Measurements from ENCODE around the gene TMEM35A. TPM values are rescaled to one million over a fixed set of nuclear protein-coding genes. Genes with fewer than 3 reads are reported as not detected.

Gene TMEM35A
- polyA plus RNA-seq, 1 donor from 2014 or later, result 252 TPM

DNA sequence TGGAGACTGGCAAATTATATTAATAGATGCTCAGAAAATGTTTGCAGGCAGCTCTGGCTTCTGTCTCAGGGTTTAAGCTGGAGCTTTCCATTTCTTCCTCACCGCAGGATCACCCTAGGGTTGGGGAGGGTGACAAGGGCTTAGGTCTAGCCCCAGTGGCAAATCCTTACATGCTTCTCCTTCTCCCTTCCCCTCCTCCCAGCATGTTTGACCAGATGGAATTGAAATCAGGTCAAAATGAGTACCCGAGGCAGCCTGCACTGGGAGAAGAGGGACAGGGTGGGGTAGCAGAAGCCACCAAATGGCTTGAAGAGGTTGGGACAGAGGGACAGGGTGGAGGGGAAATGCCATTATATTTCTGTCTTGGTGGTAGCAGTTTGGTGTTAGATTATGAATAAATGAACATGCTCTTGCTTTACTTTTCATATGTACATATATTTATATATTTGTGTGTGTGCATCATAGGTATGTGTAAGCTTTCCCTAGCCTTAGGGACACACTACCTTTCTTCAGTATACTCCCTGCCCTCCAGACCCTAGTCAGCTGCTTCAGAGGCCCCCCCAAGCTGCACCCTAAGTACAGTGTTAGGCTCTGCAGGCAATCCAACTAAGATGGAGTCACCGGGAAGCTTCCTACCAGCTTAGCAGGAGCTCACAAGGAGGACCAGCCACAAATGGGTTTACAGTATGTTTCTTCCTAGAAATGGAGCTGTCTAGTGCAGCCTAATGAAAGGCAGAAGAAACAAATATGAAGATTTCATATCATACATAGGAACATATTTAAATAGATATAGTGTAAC, 1.8 kb downstream of the TMEM35A start:
- Histone ChIP-seq H3K36me3 (ENCODE audit: insufficient read depth, low read length) (no peaks in the 10 kb centered on the region), H3K9ac (ENCODE audit: low read length) (peak overlapping the region; percentile 81), H3K27ac (ENCODE audit: low read length) (peak overlapping the region; percentile 74), H3K79me2 (replicated peaks; ENCODE audit: insufficient read depth, low read length) (peaks cover 50% of the 10 kb centered on the region), H3K9me3 (ENCODE audit: low read length) (no peaks in the 10 kb centered on the region), H4K20me1 (ENCODE audit: insufficient read depth) (no peaks in the 10 kb centered on the region), H2AFZ (ENCODE audit: low read depth, low read length) (no peak overlapping the region), H3F3A (ENCODE audit: insufficient read depth, low read length, poor library complexity, severe bottlenecking) (no peaks in the 10 kb centered on the region), H3K4me3 (ENCODE audit: low read length) (peak overlapping the region; percentile 82), H3K9me2 (ENCODE audit: insufficient read depth, low read length) (no peaks in the 10 kb centered on the region), H3K4me2 (ENCODE audit: low read length) (peak overlapping the region; percentile 55), H3K27me3 (ENCODE audit: insufficient read depth, low read depth, low read length) (no peaks in the 10 kb centered on the region)
- TF ChIP-seq, protein P1, sequence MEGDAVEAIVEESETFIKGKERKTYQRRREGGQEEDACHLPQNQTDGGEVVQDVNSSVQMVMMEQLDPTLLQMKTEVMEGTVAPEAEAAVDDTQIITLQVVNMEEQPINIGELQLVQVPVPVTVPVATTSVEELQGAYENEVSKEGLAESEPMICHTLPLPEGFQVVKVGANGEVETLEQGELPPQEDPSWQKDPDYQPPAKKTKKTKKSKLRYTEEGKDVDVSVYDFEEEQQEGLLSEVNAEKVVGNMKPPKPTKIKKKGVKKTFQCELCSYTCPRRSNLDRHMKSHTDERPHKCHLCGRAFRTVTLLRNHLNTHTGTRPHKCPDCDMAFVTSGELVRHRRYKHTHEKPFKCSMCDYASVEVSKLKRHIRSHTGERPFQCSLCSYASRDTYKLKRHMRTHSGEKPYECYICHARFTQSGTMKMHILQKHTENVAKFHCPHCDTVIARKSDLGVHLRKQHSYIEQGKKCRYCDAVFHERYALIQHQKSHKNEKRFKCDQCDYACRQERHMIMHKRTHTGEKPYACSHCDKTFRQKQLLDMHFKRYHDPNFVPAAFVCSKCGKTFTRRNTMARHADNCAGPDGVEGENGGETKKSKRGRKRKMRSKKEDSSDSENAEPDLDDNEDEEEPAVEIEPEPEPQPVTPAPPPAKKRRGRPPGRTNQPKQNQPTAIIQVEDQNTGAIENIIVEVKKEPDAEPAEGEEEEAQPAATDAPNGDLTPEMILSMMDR (IDR thresholded peaks at IDR 0.05; ENCODE audit: poor library complexity, severe bottlenecking), result no peak
- TF ChIP-seq REST (IDR thresholded peaks at IDR 0.05; ENCODE audit: borderline replicate concordance) (no peak), POLR2AphosphoS5 (IDR thresholded peaks at IDR 0.05) (no peak), SMC3 (conservative IDR thresholded peaks at IDR 0.05; ENCODE audit: poor library complexity) (no peak), MXI1 (conservative IDR thresholded peaks at IDR 0.05; ENCODE audit: poor library complexity, severe bottlenecking) (no peak), EZH2 (IDR thresholded peaks at IDR 0.05; ENCODE audit: borderline replicate concordance, insufficient read depth, low read length, poor library complexity, severe bottlenecking) (no peak), TAF1 (IDR thresholded peaks at IDR 0.05; ENCODE audit: low read depth) (no peak), EP300 (conservative IDR thresholded peaks at IDR 0.05; ENCODE audit: poor library complexity, severe bottlenecking) (no peak), RAD21 (conservative IDR thresholded peaks at IDR 0.05) (no peak)

DNA sequence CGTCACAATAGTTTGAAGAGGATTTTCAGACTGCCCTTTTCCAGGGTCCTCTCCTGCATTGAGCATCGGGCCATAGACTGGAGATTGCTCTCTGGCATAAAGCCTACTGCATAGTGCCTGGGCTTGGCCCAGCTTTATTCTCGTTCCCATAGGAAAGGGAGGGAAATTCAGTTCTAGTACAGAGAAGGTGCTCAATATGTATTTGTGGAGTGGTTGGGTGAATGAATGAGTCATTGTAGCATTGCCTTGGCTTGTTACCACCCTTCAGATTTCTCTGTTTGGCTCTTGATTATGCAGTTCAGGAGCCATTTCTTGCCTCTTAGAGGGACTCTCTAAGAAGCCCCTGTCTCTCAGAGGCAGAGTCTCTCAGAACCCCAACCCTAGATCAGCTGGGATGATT, 2.6 kb downstream of the TMEM35A start:
- peaks cover 50% of the 10 kb centered on the region for H3K79me2 ChIP-seq (replicated peaks; ENCODE audit: insufficient read depth, low read length)
- H3K4me3 ChIP-seq (ENCODE audit: low read length), result peak overlapping the region; percentile 82
- no peaks in the 10 kb centered on the region for H3K27me3 ChIP-seq (ENCODE audit: insufficient read depth, low read depth, low read length)
- H3K4me2 ChIP-seq (ENCODE audit: low read length), result peak overlapping the region; percentile 55
- peak overlapping the region; percentile 74 for H3K27ac ChIP-seq (ENCODE audit: low read length)
- TF ChIP-seq SMC3 (conservative IDR thresholded peaks at IDR 0.05; ENCODE audit: poor library complexity), result no peak
- no peak for TF ChIP-seq REST (IDR thresholded peaks at IDR 0.05; ENCODE audit: borderline replicate concordance)
- no peak for TF ChIP-seq TAF1 (IDR thresholded peaks at IDR 0.05; ENCODE audit: low read depth)
- TF ChIP-seq EZH2 (IDR thresholded peaks at IDR 0.05; ENCODE audit: borderline replicate concordance, insufficient read depth, low read length, poor library complexity, severe bottlenecking), result no peak
- no peak for TF ChIP-seq RAD21 (conservative IDR thresholded peaks at IDR 0.05)
- TF ChIP-seq MXI1 (conservative IDR thresholded peaks at IDR 0.05; ENCODE audit: poor library complexity, severe bottlenecking), result no peak
- no peak for TF ChIP-seq EP300 (conservative IDR thresholded peaks at IDR 0.05; ENCODE audit: poor library complexity, severe bottlenecking)
- TF ChIP-seq, protein P1 (IDR thresholded peaks at IDR 0.05; ENCODE audit: poor library complexity, severe bottlenecking), result no peak
- TF ChIP-seq POLR2AphosphoS5 (IDR thresholded peaks at IDR 0.05), result no peak
- H3K9ac ChIP-seq (ENCODE audit: low read length), result peak overlapping the region; percentile 81
- H3K9me2 ChIP-seq (ENCODE audit: insufficient read depth, low read length), result no peaks in the 10 kb centered on the region
- no peaks in the 10 kb centered on the region for H3K9me3 ChIP-seq (ENCODE audit: low read length)
- H4K20me1 ChIP-seq (ENCODE audit: insufficient read depth), result no peaks in the 10 kb centered on the region
- H3F3A ChIP-seq (ENCODE audit: insufficient read depth, low read length, poor library complexity, severe bottlenecking), result no peaks in the 10 kb centered on the region
- no peaks in the 10 kb centered on the region for H3K36me3 ChIP-seq (ENCODE audit: insufficient read depth, low read length)
- H2AFZ ChIP-seq (ENCODE audit: low read depth, low read length), result no peak overlapping the region

Measured in neural cell (in vitro differentiated cells).